Measurements from ENCODE around the gene TDP1.

The TDP1 gene

DNA sequence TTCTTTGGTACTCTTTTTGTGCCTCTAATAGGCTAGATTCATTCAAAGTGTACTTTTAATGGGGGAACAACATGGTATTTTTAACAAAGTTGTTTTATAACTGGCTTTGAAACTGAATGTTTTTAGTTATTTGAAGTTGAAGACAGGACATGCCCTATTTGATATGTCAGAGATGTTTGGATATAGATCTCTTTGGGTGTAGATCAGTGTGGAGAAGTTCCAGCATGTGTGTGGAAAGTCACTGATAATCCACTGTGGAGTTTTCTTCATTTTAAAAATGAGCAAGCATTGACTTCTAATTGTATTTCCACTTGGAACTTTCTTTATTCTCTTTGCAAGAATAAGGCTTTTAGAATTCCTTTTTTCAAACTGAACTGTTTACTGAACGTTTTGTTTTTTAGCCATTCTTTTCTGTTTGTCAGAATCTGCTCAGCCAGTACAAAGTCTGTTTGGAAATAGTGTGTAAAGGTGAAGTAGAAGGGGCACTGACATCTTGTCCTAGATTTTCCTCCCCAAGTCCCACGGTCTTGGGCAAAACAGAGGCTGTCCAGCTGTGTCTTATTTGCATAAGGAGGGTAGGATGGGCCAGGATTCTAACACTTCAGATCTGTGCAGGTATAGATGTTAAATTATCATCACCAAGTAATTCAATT lies 35.0 kb downstream of the TDP1 start:
- no peak for TF ChIP-seq CTCF (IDR thresholded peaks at IDR 0.05; ENCODE audit: insufficient read depth, low read length, poor library complexity, severe bottlenecking)
- Histone ChIP-seq H3K4me3 (replicated peaks; ENCODE audit: low read depth, low read length) (no peak overlapping the region), H3K36me3 (ENCODE audit: control insufficient read depth, insufficient read depth, low read length) (peaks cover 14% of the 10 kb centered on the region), H3K27me3 (replicated peaks; ENCODE audit: control insufficient read depth, insufficient read depth, low read length) (no peaks in the 10 kb centered on the region)
- DNase-seq (ENCODE audit: extremely low read depth, insufficient read length) = no peak

DNA sequence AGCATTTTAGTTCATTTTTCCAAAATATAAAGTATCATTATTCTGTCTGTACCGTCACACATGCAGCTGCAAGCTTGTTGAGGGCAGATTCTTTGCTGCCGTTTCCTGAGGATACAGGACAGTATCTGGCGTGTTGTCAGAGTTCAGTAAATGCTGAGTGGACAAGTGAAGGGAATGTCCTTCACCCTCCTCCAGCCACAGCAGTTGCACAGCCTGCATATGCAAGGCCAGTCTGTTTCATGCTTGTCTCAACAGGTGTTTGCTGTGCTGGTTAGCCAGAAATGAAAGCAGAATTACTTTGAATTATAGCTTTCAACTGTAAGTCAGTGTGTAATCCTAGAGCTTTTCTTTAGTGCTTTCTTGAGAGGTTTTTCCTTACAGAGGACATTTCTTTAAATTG lies 36.5 kb downstream of the TDP1 start:
- no peak overlapping the region for H3K4me3 ChIP-seq (replicated peaks; ENCODE audit: low read depth, low read length)
- DNase-seq (ENCODE audit: extremely low read depth, insufficient read length) = no peak
- H3K27me3 ChIP-seq (replicated peaks; ENCODE audit: control insufficient read depth, insufficient read depth, low read length) = no peaks in the 10 kb centered on the region
- TF ChIP-seq CTCF (IDR thresholded peaks at IDR 0.05; ENCODE audit: insufficient read depth, low read length, poor library complexity, severe bottlenecking) = no peak
- H3K36me3 ChIP-seq (ENCODE audit: control insufficient read depth, insufficient read depth, low read length) = peaks cover 19% of the 10 kb centered on the region

DNA sequence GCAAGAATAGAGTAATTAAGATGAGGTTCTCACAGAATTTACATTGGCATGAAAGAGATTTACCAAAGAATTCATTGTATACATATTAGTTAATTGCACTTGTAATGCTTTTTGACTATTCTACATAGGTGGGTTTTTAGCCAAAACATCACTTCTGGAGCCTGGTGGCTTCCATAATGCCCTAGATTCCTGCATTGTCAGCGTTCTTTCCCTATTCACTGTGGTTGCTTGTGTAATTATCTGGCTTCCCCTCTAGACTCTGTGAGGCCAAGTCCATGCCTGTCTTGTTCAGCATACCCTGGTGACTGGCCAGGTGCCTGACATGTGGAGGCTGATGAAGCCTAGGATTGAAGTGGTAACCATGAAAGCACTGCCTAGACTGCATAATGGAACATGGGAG lies 41.2 kb downstream of the TDP1 start:
- no peaks in the 10 kb centered on the region for H3K27me3 ChIP-seq (replicated peaks; ENCODE audit: control insufficient read depth, insufficient read depth, low read length)
- H3K4me3 ChIP-seq (replicated peaks; ENCODE audit: low read depth, low read length) = no peak overlapping the region
- no peak for TF ChIP-seq CTCF (IDR thresholded peaks at IDR 0.05; ENCODE audit: insufficient read depth, low read length, poor library complexity, severe bottlenecking)
- H3K36me3 ChIP-seq (ENCODE audit: control insufficient read depth, insufficient read depth, low read length) = peaks cover 15% of the 10 kb centered on the region
- no peak for DNase-seq (ENCODE audit: extremely low read depth, insufficient read length)

GRCh38 chr14:90000935-90001334 lies 45.2 kb downstream of the TDP1 start:
- DNase-seq (ENCODE audit: extremely low read depth, insufficient read length) = no peak
- Histone ChIP-seq H3K27me3 (replicated peaks; ENCODE audit: control insufficient read depth, insufficient read depth, low read length) (no peaks in the 10 kb centered on the region), H3K36me3 (ENCODE audit: control insufficient read depth, insufficient read depth, low read length) (peaks cover 11% of the 10 kb centered on the region), H3K4me3 (replicated peaks; ENCODE audit: low read depth, low read length) (no peak overlapping the region)
- no peak for TF ChIP-seq CTCF (IDR thresholded peaks at IDR 0.05; ENCODE audit: insufficient read depth, low read length, poor library complexity, severe bottlenecking)

- no peak for TF ChIP-seq CTCF (IDR thresholded peaks at IDR 0.05; ENCODE audit: insufficient read depth, low read length, poor library complexity, severe bottlenecking)
- H3K36me3 ChIP-seq (ENCODE audit: control insufficient read depth, insufficient read depth, low read length) = peaks cover 5% of the 10 kb centered on the region
Measured at GRCh38 chr14:90003526-90004307, 48.0 kb downstream of the TDP1 start.

More at GRCh38 chr14:90003526-90004307, 48.0 kb downstream of the TDP1 start:
- no peaks in the 10 kb centered on the region for H3K27me3 ChIP-seq (replicated peaks; ENCODE audit: control insufficient read depth, insufficient read depth, low read length)
- DNase-seq (ENCODE audit: extremely low read depth, insufficient read length) = no peak
- H3K4me3 ChIP-seq (replicated peaks; ENCODE audit: low read depth, low read length) = no peak overlapping the region

All from GM06990 (cell line).